MM.1S (cell line): Measurements from ENCODE around the gene KIAA0825.

Experiments used
- CTCF ChIP-seq: fragments of 300-600 bp; sonication (generic); IDR thresholded peaks from 2 replicates; pipeline ENCODE4 v1.5.1; 2016; ENCODE audit warnings: antibody characterized with exemption, low read length, mixed read lengths
- EZH2 ChIP-seq: fragments of 300-600 bp; sonication (generic); optimal IDR thresholded peaks from 2 replicates; pipeline ENCODE3; 2017; ENCODE audit warnings: low read depth, mild to moderate bottlenecking, antibody characterized with exemption, low read length, mixed read lengths
- EZH2phosphoT487 ChIP-seq: fragments of 300-600 bp; sonication (generic); IDR thresholded peaks from 2 replicates; pipeline ENCODE4 v1.6.1; 2018; ENCODE audit warnings: antibody characterized with exemption, low read length

- no peak for TF ChIP-seq CTCF
- no peak for TF ChIP-seq EZH2
- no peak for TF ChIP-seq EZH2phosphoT487
Measured at GRCh38 chr5:94442076-94442475, 176.3 kb downstream of the KIAA0825 start.
